Activated CD8-positive, alpha-beta memory T cell treated with anti-CD3 and anti-CD28 coated beads for 24 hours (primary cell): ENCODE measurements around the gene MPP4.

Source experiments
- DNase-seq: peaks from one replicate; pipeline ENCODE4 v3.0.0-alpha.2; 2020

The MPP4 gene, protein sequence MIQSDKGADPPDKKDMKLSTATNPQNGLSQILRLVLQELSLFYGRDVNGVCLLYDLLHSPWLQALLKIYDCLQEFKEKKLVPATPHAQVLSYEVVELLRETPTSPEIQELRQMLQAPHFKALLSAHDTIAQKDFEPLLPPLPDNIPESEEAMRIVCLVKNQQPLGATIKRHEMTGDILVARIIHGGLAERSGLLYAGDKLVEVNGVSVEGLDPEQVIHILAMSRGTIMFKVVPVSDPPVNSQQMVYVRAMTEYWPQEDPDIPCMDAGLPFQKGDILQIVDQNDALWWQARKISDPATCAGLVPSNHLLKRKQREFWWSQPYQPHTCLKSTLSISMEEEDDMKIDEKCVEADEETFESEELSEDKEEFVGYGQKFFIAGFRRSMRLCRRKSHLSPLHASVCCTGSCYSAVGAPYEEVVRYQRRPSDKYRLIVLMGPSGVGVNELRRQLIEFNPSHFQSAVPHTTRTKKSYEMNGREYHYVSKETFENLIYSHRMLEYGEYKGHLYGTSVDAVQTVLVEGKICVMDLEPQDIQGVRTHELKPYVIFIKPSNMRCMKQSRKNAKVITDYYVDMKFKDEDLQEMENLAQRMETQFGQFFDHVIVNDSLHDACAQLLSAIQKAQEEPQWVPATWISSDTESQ

DNA sequence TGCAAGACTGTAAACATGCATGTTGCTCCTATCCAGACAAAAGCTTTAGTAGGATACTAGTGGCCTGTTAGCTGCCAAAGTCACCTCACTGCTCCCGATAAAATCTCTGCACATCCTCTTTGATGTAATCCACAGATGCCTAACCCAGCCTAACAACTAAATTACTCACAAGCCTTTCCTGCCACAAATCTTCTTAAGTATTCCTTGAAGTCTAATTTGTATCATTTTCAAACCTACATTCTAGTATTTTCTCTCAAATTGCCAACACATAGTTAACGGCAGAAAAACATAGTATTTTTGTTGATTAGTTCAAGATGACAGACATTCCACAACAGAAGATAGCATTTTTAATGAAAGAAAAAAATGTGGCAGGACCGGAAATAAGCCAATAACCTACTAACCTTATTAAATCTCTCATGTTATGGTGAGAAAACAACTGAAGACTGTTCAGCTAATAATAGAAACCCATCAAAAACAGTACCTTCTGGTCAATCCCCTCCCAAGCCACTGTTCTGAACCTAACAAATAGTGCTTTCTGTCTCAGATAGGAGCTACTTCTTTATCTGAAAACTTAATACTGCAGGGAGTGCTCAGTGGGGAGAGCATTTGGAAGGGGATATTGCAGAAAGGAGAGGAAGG lies at the start of gene MPP4:
Gene MPP4, minus strand, starts transcription at position 57 of the 639 bp plus-strand sequence. CDS start 4,690 bp downstream, outside the sequence.
- no peak for DNase-seq

DNA sequence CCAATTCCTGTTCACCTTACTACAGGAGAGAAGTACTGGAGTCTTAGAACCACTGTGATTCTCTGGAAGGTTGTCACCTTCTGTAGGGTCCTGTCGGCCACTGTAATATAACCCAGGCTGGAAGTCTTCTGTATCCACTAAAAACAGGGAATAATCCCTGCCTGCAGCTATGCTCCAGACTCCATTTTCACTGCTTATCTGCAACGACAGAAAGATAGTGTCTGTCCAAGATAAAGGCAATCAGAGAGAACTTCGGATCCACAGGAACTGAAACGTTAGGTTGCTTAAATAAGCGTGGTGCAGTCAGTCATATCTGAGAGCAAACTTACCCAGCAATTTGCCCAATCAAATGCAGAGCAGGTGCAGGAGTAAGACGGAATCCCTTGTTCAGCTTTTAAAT lies 48.1 kb upstream of the MPP4 start:
- DNase-seq = no peak

- DNase-seq = no peak
These were observed 37.0 kb upstream of the MPP4 start for GRCh38 chr2:201735486-201735885.

DNA sequence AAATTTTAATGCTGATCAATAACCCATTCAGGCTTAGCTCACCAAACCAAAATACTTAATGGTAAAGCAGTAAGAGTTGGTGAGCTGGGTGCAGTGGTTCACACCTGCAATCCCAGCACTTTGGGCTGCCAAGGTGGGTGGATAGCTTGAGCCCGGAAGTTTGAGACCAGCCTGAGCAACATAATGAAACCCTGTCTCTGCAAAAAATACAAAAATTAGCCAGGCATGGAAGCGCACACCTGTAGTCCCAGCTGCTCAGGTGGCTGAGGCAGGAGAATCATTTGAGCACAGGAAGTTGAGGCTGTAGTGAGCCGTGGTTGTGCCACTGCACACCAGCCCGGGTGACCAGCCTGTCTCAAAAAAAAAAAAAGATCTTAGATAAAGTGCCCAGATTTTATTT lies 35.7 kb upstream of the MPP4 start:
- no peak for DNase-seq

DNA sequence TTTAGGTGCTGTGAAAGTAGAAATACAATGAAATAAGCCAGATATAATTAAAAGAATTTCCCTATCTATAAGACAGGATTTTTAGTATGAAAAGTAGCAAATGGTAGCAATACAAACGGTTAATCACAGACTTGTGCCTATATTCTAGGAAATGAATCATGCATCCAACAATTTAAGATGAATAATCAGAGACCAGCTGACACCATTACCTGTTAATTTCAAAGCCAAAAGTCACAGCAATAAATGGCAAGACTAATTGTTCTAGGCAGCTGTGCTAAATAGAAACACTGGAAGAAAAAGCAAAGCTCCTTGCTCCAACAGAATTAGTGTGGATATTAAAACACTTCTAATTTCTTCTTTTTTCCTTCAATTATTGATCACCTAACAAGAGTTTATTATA lies 35.1 kb upstream of the MPP4 start:
- no peak for DNase-seq

DNA sequence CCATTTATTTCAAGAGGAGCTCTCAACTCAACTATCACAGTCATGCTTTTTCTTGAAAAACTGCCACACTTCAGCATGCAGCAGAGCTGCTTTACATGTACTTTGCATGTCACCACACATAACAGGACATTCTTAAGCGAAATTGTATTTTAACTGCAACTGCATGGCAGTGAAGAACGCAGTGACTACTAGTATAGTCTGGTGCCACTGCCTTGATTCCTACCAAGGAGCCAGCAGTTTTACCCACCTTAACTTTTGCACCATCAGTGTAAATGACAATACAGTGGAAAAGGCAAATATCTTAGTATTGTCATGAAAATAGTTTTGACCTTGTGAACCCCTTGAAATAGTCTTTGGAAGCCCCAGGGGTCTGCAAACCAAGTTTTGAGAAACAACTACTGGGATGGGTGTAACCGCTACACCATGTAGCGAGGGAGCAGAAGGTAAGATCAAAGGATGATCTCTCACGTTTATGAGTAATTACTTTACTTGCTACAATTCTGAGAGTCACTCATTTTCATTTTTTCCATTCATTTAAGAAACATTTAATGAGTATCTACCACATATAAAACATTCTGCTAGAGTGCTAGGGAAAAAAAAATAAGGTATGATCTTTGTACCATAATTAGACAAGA lies 32.3 kb upstream of the MPP4 start:
- no peak for DNase-seq

DNA sequence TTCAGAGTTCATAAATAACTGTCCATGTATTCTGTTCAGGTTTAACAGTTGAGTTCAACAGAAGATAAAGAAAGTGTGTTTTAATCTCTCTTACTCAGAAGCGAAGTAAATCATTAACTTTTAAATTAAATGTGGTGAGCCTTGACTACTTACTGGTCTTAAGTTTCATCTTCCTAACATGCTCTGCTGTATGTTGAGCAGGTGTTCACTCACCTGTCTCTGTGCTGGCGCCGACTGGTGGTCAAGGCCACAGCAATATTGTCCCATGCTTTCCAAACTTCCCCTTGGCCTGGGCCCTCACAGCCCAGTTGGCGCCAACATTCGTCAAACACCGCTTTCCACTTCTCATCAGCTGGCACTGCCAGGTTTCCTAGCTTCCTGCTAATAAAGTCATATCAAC lies 17.0 kb upstream of the MPP4 start:
- DNase-seq = no peak

- no peak for DNase-seq
These were observed 14.3 kb upstream of the MPP4 start for GRCh38 chr2:201712726-201713125.

DNA sequence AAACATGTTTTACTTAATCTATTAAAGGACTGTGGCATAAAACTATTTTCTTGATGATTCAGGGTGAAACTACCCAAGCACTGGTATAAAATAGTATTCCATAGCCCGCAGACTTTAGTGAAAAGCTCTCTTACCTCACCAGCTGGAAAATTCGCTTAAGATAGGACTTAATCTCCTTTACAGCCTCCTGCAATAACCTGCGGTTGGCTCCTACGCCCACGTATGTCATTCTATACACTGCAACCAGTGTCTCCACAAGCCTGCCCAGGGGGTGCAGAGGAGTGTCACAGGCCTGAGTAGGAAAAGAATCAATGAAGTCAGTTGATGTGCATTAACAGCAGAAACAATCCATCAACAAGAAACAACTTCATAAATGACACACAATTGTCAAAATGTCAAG lies 11.3 kb upstream of the MPP4 start:
- no peak for DNase-seq

DNA sequence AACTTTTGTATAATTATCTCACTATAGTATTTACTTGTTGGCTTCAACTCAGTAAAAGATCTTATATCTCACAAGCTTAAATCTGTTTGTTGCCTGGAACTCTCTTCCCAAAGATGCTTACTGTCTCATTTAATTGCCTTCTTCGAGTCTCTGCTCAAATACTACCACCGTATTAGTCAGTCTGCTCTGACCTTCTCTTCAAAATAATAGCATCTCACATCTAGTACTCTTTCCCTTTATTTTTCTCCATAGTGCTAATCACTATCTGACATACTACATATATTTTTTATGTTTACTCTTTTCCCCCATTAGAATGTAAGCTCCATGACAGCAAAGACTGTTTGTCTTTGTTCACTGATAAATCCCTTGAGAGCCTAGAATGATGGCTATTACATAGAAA lies 10.6 kb upstream of the MPP4 start:
- DNase-seq = no peak

- no peak for DNase-seq
These were observed 9.3 kb upstream of the MPP4 start for GRCh38 chr2:201707753-201708152.

GRCh38 chr2:201707142-201707541 lies 8.7 kb upstream of the MPP4 start:
- DNase-seq = no peak

GRCh38 chr2:201704536-201704935 lies 6.1 kb upstream of the MPP4 start:
- no peak for DNase-seq

GRCh38 chr2:201701646-201702045 lies 3.2 kb upstream of the MPP4 start:
- no peak for DNase-seq

DNA sequence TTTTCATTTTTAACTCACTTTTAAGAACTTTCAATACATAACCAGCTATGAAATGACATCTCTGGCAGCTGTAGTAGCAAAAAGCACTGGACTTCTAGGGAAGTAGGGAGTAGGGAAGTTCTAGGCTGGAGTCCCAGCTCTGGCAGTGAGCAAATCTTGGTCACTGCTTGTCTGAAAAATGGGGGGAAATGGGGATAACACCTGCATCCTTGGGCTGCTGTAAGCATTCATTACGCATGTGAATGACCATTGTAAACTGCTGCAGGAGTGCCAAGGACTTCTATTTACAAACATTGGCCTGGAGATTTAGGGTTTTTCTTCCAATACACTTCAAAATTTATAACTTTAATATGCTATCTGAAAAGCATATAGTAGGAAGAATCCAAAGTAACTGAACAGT lies 972 bp upstream of the MPP4 start:
- no peak for DNase-seq

DNA sequence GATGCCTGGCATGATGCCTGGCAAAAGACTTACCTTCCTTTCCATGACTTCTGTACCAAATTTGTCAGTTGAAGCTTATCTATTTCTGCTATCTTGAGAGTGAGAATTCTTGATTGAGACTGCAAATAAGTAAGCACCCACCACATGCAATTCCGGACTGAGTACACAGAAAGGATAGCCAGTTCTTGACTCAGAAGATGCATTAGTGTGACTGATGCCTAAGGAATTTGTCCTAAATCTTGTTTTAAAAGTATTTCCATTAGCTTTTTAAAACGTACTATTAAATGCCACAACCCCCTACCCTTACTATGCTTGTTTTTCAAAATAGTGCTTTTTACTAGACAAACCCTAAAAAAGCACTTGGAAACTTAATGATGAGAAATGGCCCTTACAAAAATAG lies 545 bp downstream of the MPP4 start:
- no peak for DNase-seq

DNA sequence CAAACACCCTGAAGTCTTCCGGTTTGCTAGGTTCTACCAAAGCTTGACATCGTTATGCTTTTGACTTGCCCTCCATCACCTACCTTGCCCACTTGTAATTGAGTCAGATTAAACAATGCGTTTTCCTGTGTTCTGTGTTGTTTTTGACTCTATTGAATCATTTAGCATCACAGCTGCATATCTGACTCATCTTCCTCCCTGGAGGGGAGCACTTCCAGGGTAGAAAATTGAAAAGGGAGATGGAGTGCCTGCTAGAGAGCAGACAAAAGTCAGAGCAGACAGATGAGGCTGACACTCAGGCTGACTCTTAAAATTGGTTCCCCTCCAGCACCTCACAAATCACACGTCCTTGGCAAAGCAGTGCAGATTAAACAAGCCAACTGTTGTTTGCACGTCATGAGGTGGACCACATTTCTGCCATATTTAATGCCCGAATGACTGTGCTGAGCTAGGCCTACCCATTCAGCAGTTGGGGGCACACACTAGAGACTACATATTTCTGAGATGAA lies 2.2 kb downstream of the MPP4 start:
- DNase-seq = no peak

DNA sequence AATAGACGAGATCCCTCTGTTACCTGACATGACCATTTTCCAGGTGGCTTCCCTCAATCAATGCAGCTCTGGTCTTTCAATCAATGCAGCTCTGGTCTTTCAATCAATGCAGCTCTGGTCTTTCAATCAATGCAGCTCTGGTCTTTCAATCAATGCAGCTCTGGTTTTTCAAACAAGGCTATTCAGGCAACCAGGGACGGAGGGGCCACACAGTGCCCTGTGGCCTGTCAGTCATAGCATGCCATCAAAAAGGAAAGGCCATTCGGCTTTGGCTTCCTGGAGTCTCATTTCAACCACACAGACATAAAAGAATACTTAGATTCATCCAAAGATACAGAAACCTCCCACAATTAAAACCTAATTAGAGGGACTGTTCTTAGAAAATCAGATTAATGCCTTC lies 13.3 kb downstream of the MPP4 start:
- DNase-seq = no peak

DNA sequence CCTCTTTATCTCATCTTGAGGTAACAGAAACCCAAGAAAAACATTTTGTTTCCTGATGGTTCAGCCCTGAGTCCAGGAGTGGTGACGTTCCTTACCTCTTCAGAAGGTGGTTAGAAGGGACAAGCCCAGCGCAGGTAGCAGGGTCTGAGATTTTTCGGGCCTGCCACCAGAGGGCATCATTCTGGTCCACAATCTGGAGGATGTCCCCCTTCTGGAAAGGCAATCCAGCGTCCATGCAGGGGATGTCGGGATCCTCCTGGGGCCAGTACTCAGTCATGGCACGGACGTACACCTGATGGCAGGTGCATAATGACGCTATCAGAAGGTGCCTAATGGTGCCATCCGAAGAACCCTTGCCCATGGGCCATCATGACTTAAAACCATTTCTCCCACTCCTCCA lies 17.7 kb downstream of the MPP4 start:
- DNase-seq = no peak

- DNase-seq = no peak
These were observed 20.0 kb downstream of the MPP4 start for GRCh38 chr2:201678401-201678800.

GRCh38 chr2:201675454-201675853 lies 23.0 kb downstream of the MPP4 start:
- no peak for DNase-seq

DNA sequence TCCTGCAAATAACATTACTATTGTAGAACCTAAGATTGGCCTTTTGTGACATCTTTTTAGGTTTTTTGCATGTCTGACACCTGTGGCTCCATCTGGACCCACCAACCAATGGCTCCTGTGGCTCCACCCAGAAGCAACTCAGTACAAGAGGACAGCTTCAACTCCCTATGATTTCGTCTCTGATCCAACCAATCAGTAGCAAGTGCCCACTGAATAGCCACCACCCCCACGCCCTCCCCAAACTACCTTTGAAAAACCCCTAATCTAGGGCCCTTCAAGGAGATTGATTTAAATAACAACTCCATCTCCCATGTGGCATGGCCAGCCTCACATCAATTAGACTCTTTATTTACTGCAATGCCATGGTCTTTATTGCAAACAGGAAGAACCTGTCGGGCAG lies 23.6 kb downstream of the MPP4 start:
- no peak for DNase-seq

DNA sequence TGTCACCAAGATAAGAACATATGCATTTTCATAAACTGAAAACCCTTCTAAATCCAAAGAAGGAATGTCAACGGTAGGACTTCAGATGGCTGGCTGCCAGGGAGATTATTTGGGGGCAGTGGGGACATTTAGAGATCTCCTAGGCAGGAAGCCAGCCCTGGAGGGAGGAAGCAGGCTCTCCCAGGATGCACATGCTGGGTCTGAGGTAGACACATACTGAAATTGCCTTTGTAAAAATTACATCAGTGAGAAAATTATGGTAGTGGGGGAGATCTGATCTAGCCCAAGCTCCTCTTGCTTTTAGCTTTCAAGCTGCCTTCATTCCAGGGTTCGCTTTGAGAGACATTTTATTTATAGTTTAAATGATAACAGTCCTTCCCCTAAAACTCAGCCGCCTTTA lies 24.1 kb downstream of the MPP4 start:
- DNase-seq = no peak

- DNase-seq = no peak
These were observed 24.9 kb downstream of the MPP4 start for GRCh38 chr2:201673546-201673945.
